Left forelimb (tissue), 1 donor: Measurements from ENCODE around the gene DZIP1.
A peak's percentile ranks its signal among the peaks of the same experiment; 100 is the strongest.
"Not testable (repeated sequence)": the region's sequence is repeated elsewhere in the genome, so short reads cannot be mapped to it uniquely, and the experiment has no call there.

Experiments
- DNase-seq: peaks from one replicate; pipeline ENCODE4 v3.0.0-alpha.2; 2018; ENCODE audit warnings: low spot score

Gene DZIP1

DNA sequence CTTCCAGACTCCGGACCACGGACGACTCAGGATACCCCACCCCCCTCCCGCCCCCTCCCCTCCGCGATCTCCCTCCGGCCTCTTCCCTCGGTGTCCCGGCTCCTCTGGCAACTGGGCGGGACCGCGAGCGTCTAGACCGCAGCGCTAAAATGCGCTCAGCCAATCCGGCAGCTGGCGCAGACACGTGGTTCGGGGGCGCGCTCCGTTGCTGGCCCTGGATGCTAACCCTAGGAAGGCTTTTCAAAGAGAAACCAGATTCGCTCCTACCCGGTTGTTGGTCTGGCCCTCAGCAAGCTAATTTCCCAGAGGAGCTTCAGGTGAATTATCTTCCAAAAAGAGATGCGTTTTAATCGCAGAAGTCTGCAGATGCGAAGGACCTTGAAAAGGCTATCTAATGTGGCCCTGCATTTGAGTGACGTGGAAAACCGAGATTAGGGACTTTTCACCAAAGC is at the start of gene DZIP1:
DZIP1 (minus strand) TSS at position 106 of the 452 bp plus-strand sequence. CDS start 2,677 bp downstream, outside the sequence.
- peak; percentile 91 for DNase-seq

DNA sequence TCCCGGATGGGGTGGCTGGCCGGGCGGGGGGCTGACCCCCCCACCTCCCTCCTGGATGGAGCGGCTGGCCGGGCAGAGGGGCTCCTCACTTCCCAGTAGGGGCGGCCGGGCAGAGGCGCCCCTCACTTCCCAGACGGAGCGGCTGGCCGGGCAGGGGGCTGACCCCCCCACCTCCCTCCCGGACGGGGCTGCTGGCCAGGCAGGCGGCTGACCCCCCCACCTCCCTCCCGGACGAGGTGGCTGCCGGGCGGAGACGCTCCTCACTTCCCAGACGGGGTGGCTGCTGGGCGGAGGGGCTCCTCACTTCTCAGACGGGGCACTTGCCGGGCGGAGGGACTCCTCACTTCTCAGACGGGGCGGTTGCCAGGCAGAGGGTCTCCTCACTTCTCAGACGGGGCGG is 46.5 kb upstream of the DZIP1 start:
- not testable (repeated sequence) for DNase-seq

GRCh38 chr13:95689582-95689926 is 45.0 kb upstream of the DZIP1 start:
- DNase-seq: no peak

- not testable (repeated sequence) for DNase-seq
Observed at GRCh38 chr13:95684960-95685359, 40.5 kb upstream of the DZIP1 start.

DNA sequence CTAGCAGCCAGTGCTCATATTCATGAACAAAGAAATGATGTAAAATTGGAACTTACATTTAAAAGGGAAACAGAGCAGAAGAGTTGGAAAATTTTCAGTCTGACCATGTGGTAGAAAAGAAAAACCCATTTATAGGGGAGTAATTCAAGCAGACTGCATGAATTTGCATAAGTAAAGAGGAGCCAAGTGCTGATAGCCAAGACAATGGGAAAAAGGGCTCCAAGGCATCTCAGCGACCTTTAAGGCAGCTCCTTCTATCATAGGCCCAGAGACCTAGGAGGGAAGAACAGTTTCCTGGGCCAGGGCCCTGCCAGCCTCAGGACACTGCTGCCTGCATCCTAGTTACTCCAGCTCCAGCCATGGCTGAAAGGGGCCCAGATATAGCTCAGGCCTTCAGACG is 39.9 kb upstream of the DZIP1 start:
- no peak for DNase-seq

DNA sequence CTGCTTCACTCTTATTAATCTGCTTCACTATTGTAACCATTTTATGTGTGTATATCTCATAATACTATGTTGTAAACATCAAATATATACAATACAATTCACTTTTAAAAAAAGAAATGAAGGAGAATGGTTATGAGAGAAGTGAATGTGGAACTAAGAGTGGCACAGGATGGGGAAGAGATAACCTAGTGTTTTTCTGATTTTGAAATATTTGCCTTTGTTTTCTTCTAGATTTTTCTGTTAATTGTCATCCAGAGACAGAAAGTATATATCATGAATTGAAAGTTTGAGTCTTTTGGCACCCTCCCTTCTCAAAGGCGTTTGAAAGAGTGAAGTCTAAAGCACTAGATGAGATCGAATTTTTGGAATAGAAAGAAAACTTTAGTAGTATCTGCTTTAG is 35.2 kb upstream of the DZIP1 start:
- no peak for DNase-seq

DNA sequence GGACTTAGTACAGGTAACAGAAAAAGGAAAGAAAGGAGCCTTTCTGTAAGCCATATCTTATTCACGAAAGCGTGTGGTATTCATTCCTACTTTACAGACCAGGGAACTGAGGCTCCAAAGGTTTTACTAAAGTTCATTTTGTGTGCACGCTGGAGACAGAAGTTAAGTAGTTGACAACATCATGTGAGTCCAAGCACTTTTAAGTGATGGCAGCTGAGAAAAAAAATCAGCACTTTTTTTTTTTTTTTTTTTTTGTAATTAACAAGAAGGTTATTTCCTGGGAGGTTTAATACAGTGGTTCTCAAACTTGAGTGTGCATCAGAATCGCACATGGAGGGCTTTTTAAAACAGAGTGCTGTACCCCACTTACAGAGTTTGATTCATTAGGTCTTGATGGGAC is 34.5 kb upstream of the DZIP1 start:
- no peak for DNase-seq

DNA sequence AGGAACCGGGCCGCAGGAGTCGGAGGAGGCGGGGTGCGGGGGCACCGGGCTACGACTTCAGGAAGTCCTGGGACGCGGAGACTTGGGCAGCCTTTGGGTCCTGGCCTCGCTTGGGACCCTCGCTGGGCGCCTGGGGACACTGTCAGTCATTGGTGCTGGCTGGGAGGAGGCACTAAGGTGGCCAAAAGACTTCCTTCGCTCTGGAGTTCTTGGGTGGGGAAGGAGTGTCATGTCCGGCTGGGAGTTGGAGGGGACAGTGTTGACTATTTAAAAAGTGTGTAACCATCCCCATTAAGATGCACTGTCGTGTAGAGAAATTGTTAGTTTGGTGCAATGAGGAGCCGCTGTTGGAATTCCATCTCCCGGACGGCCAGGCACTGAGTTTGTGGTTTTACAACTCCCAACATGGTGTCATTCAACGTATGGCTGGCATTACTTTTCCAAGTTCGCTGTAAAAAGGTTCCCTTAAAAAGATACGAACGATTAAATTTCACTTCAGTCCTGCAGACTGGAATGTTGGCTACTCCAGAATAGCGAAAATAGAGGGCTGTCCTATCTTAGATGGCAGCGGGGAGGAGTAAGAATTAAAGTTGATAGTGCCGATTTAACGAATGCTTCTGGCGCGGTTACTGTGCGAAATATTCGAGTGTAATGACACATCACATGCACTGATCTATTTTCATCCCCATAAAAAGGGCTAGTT is 33.2 kb upstream of the DZIP1 start:
- no peak for DNase-seq

DNA sequence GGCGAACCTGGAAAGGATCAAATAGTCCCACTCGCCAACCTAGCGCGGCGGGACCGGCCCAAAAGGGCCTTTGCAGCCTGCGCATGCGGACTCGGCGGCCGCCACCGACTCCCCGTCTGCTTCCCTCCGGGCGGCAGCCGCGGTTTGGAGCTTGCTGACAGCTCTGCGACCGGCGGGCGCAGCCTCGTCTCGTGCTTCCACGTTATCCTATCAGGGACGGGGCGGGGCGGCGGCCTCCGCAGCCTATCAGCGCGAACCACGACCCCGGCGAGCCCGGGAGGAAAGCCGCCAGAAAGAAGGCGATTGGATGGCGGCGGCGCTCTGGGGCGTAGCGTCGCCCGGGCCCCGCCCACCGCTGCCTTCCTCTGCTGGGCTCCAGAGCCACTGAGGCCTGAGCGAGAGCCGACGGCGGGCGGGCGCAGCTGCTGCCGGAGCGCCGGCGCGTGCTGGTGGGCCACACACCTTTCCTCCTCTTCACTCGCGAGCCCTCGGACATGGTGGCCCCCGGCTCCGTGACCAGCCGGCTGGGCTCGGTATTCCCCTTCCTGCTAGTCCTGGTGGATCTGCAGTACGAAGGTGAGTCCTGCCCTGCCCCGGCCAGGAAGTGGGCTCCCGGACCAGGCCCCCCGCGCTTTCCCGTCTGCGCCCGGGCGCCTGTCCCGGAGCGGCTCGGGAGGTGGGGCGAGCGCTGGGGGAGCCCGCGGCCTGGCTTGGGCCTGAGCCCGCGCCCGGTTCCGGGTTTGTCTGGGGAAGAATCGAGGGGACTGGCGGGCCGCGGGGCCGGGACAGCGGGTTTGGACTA is 32.5 kb upstream of the DZIP1 start, which contains the start of gene DNAJC3:
DNAJC3 (plus strand) TSS at position 378 of the 802 bp plus-strand sequence; CDS start at position 495, 117 bp downstream.
- peak; percentile 99 for DNase-seq

DNA sequence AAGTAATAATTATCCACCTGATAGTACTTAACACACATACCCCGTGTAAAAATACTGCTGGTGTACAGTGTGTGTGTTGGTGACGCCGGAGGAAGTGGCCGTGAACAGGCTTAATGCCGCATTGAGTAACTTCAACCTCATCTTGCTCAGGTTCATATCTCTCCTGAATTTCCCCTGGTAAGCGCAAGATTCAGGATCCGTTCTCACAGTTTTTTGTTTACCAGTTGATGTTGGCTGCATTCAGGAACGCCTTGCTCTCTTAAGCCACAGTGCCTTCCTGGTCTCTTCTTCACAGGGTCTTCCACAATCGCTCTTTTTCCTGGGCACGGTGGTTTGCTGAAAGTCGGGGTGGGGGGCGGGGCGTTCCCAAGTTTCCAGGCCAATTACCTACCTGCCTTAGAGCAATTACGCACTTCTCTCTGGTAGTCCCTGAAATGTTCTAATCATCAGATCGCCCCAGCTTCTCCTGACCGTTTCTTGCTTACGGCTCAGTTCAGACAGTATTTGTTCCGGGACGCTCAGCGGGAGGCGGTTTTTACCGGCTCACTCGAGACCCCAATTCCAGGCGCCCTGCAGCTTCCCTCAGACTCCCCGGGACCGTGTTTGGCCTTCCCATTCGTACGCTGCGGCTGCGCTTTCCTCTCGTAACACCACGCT is 31.7 kb upstream of the DZIP1 start:
- no peak for DNase-seq

- no peak for DNase-seq
Observed at GRCh38 chr13:95671597-95671996, 27.1 kb upstream of the DZIP1 start.

DNA sequence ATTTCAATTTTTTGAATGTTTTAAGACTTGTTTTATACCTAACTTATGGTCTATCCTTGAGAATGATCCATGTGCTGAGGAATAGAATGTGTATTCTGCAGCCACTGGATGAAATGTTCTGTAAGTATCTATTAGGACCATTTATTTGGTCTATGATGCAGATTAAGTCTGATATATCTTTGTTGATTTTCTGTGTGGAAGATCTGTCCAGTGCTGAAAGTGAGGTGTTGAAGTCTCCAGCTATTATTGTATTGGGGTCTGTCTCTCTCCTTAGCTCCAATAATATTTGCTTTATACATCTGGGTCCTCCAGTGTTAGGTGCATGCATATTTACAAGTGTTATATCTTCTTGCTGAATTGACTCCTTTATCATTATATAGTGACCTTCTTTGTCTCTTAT is 22.7 kb upstream of the DZIP1 start:
- DNase-seq: not testable (repeated sequence)

GRCh38 chr13:95660981-95661581 is 16.6 kb upstream of the DZIP1 start:
- DNase-seq: no peak

DNA sequence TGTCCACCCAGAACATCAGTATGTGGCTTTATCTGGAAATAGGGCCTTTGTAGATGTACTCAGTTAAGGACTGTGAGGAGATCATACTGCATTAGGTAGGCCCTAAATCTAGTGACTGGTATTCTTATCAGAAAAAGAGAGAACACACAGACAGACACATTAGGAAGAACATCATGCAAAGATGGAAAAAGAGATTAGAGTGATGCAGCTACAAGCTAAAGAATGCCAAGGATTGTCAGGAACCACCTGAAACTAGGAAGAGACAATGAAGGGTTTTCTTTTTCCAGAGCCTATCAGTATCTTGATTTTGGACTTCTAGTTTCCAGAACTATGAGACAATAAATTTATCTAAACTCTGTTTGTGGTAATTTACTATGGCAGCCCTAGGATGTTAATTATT is 15.0 kb upstream of the DZIP1 start:
- DNase-seq: no peak

GRCh38 chr13:95656386-95657015 is 12.0 kb upstream of the DZIP1 start:
- no peak for DNase-seq

GRCh38 chr13:95652821-95653220 is 8.3 kb upstream of the DZIP1 start:
- no peak for DNase-seq

DNA sequence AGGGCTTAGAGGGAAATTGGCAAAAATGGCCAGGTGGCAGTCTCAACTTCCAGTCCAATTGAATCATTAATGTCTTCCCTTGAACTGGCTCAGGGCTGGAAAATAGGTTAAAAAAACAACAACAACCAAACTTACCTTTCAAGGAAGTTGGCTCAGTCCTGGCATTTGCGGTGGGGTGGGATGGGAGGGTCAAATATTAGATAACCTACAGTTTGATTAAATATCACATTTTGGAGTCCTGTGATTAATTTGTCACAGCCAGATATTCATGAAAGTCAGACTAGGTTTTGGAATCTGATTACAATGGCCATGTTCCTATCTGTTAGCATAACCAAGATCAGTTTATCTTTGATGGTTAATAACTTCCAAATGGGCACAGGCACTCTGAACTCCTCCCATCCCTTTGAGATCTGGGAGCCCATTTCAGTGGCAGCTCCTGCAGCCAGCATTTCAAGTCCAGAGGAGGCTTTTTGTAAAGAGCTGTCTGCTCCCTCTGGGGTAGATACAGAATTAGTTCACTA is 7.8 kb upstream of the DZIP1 start:
- no peak for DNase-seq

DNA sequence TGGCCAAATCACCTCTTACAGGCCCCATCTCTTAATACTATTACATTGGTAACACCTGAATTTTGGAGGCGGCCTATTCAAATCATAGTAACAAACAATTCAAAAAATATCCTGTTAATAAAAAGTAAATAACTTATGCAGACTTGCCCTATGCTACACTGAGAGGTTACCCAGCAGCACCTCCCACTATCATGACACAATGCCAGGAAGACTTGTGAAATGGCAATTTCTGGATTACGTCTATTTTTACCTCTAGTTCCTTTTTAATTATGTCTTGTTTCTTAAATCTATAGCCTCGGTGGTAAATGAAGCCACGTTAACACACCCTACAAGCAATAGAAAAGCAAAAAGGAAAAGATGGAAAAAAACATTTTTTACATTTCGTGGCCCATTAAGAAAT is 6.2 kb upstream of the DZIP1 start:
- no peak for DNase-seq

GRCh38 chr13:95647321-95647720 is 2.8 kb upstream of the DZIP1 start:
- no peak for DNase-seq

DNA sequence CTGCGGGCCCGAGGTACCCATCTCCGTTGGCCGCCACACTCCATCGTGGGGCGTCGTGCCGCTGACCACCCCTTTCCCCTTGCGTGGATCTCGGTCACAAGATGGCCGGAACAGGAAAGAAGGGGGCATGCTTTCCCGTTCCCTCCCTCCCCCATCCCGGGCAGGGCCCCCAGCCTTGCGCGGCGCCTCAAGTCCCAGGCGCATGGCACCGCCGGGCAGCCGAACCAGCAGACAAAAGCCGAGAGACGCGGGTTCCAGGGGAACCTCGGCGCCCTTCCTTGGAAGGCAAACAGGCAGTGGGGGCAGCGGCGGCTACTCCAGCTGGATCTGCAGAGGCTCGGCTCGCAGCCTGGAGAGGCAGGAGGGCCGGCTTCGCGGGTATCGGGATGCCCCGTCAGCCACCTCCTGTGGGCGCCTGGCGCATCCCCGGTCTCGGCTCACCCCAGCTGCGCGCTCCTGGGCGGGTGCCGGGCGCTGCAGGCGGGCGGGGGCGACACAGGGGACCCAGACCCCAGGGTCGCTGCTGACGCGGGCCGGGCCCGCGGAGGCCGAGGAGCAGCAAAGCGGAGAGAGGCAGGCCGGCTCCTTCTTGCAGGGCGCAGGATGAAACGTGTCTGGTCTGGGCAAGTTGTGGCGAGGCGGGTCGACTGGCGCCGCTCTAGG is 439 bp downstream of the DZIP1 start:
- DNase-seq: peak; percentile 76

- peak; percentile 76 for DNase-seq
Observed at GRCh38 chr13:95643571-95643935, 953 bp downstream of the DZIP1 start.
